ENCODE results near the gene RPS16. TPM values are rescaled to one million over a fixed set of nuclear protein-coding genes. Genes with fewer than 3 reads are reported as not detected.
A peak's percentile ranks its signal among the peaks of the same experiment; 100 is the strongest.

Gene RPS16
- total and polyA plus RNA-seq, 2 of the 13 experiments (the other 11 are each of a cell fraction or from before 2014, with no cell fraction given) = 488 to 2,583 TPM

DNA sequence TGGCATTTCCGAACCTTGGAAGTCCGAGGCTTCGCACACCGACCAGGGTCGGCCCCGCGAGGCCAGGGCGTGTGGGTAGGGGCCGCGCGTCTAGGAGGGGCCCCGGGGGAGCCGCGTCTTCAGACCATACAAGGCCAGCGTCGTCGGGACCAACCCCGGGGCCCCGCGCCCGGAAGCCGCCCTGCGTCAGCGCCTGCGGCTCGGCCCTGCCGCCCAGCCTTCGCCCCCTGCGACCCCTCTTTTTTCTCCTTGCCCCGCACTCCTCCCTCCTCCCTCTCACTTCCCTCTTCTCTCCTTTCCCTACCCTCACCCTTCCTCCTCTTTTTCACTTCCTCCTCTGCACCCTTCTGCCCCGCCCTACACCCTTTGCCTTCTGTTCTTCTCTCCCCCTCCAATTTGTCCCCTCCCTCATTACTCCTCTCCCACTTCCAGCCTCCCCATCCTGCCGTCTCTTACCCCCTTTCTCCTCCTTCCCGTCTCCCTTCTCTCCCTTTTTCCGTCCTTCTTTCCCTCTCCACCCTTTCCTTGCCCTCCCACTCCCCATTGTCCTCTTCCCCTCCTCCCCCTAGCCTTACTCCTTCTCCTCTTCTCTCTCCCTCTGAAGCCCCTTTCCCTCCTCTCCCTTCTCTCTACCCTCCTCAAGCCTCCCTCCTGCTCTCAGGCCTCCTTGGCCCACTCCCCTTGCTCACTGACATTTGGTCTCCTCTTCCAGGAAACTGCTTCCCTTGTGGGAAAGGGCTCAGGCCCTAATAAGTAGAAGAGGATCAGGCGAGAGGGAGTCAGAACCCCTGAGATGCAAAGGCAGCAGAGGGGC lies 25.5 kb downstream of the RPS16 start (continued):
- TF ChIP-seq, protein P1, sequence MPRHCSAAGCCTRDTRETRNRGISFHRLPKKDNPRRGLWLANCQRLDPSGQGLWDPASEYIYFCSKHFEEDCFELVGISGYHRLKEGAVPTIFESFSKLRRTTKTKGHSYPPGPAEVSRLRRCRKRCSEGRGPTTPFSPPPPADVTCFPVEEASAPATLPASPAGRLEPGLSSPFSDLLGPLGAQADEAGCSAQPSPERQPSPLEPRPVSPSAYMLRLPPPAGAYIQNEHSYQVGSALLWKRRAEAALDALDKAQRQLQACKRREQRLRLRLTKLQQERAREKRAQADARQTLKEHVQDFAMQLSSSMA (CRISPR knock-in tag; IDR thresholded peaks at IDR 0.05) = no peak
- TF ChIP-seq NRL (CRISPR knock-in tag; IDR thresholded peaks at IDR 0.05; ENCODE audit: borderline replicate concordance) (no peak), ETV6 (CRISPR knock-in tag; conservative IDR thresholded peaks at IDR 0.05) (0 out of 2 replicates have a peak, but pooled peaks have one; percentile 39), ZNF616 (CRISPR knock-in tag; IDR thresholded peaks at IDR 0.05; ENCODE audit: low read depth) (no peak; the same call in 1 of the 2 replicates), ZNF703 (CRISPR knock-in tag; IDR thresholded peaks at IDR 0.05; ENCODE audit: borderline replicate concordance) (no peak), MTA3 (CRISPR knock-in tag; IDR thresholded peaks at IDR 0.05) (no peak), ATF1 (CRISPR knock-in tag; IDR thresholded peaks at IDR 0.05) (no peak), NCOA2 (CRISPR knock-in tag; IDR thresholded peaks at IDR 0.05) (no peak; the same call in none of the 2 replicates), XRCC5 (optimal IDR thresholded peaks at IDR 0.05; ENCODE audit: low read length) (no peak), ZNF101 (CRISPR knock-in tag; IDR thresholded peaks at IDR 0.05; ENCODE audit: borderline replicate concordance, low read depth) (no peak), NAIF1 (CRISPR knock-in tag; IDR thresholded peaks at IDR 0.05; ENCODE audit: borderline replicate concordance) (no peak; the same call in 1 of the 2 replicates), EED (CRISPR knock-in tag; IDR thresholded peaks at IDR 0.05) (no peak), ZSCAN25 (CRISPR knock-in tag; IDR thresholded peaks at IDR 0.05) (no peak; the same call in 1 of the 2 replicates), ZEB1 (IDR thresholded peaks at IDR 0.05; ENCODE audit: insufficient replicate concordance, low read depth) (no peak), CC2D1A (CRISPR knock-in tag; IDR thresholded peaks at IDR 0.05) (no peak), U2AF2 (IDR thresholded peaks at IDR 0.05; ENCODE audit: low read depth, low read length) (no peak)
- TF ChIP-seq, protein P2, sequence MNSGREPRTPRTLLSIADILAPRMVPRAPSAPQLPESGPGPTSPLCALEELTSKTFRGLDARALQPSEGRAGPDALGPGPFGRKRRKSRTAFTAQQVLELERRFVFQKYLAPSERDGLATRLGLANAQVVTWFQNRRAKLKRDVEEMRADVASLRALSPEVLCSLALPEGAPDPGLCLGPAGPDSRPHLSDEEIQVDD (CRISPR knock-in tag; IDR thresholded peaks at IDR 0.05; ENCODE audit: borderline replicate concordance) = no peak
- TF ChIP-seq, protein P3, sequence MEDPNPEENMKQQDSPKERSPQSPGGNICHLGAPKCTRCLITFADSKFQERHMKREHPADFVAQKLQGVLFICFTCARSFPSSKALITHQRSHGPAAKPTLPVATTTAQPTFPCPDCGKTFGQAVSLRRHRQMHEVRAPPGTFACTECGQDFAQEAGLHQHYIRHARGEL (CRISPR knock-in tag; IDR thresholded peaks at IDR 0.05) = no peak
- TF ChIP-seq, protein P4, sequence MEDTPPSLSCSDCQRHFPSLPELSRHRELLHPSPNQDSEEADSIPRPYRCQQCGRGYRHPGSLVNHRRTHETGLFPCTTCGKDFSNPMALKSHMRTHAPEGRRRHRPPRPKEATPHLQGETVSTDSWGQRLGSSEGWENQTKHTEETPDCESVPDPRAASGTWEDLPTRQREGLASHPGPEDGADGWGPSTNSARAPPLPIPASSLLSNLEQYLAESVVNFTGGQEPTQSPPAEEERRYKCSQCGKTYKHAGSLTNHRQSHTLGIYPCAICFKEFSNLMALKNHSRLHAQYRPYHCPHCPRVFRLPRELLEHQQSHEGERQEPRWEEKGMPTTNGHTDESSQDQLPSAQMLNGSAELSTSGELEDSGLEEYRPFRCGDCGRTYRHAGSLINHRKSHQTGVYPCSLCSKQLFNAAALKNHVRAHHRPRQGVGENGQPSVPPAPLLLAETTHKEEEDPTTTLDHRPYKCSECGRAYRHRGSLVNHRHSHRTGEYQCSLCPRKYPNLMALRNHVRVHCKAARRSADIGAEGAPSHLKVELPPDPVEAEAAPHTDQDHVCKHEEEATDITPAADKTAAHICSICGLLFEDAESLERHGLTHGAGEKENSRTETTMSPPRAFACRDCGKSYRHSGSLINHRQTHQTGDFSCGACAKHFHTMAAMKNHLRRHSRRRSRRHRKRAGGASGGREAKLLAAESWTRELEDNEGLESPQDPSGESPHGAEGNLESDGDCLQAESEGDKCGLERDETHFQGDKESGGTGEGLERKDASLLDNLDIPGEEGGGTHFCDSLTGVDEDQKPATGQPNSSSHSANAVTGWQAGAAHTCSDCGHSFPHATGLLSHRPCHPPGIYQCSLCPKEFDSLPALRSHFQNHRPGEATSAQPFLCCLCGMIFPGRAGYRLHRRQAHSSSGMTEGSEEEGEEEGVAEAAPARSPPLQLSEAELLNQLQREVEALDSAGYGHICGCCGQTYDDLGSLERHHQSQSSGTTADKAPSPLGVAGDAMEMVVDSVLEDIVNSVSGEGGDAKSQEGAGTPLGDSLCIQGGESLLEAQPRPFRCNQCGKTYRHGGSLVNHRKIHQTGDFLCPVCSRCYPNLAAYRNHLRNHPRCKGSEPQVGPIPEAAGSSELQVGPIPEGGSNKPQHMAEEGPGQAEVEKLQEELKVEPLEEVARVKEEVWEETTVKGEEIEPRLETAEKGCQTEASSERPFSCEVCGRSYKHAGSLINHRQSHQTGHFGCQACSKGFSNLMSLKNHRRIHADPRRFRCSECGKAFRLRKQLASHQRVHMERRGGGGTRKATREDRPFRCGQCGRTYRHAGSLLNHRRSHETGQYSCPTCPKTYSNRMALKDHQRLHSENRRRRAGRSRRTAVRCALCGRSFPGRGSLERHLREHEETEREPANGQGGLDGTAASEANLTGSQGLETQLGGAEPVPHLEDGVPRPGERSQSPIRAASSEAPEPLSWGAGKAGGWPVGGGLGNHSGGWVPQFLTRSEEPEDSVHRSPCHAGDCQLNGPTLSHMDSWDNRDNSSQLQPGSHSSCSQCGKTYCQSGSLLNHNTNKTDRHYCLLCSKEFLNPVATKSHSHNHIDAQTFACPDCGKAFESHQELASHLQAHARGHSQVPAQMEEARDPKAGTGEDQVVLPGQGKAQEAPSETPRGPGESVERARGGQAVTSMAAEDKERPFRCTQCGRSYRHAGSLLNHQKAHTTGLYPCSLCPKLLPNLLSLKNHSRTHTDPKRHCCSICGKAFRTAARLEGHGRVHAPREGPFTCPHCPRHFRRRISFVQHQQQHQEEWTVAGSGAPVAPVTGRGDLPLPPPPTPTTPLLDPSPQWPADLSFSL (CRISPR knock-in tag; IDR thresholded peaks at IDR 0.05) = no peak

Data from HepG2 (cell line).